H1 (cell line): ENCODE measurements around the gene EPHA4.

Experiments used
- EGR1 ChIP-seq: IDR thresholded peaks from 2 replicates; pipeline ENCODE4 v1.6.1; 2011; ENCODE audit warnings: low read depth, low read length, borderline replicate concordance
- EZH2 ChIP-seq: fragments of 200-600 bp; sonication (generic); IDR thresholded peaks from 2 replicates; pipeline ENCODE4 v1.7.1; 2012; ENCODE audit warnings: low read depth, mild to moderate bottlenecking, moderate library complexity, low read length, inconsistent platforms; ENCODE audit not compliant: severe bottlenecking
- POLR2A ChIP-seq, 2 experiments: IDR thresholded peaks; 1 replicate in 1 of 2; 2 replicates in 1 of 2; pipeline ENCODE4 v1.6.1; 2011; ENCODE audit warnings: low read depth in 2 of 2, low read length in 2 of 2, mild to moderate bottlenecking in 2 of 2; ENCODE audit errors: control extremely low read depth in 1 of 2

- no peak for TF ChIP-seq POLR2A (IDR thresholded peaks at IDR 0.05; ENCODE audit: control extremely low read depth in 1 of 2, low read depth in 2 of 2, low read length in 2 of 2)
- no peak for TF ChIP-seq EZH2
- TF ChIP-seq EGR1 = no peak
Observed at GRCh38 chr2:221400411-221400810, 171.7 kb downstream of the EPHA4 start.
